DOHH2 (cell line): Measurements from ENCODE around the gene MTRR.

Experiments
- CTCF ChIP-seq: fragments of 200-600 bp; sonication (generic); IDR thresholded peaks from one replicate; pipeline ENCODE4 v1.5.1; 2014; ENCODE audit warnings: antibody characterized with exemption, mild to moderate bottlenecking, low read depth, low read length; ENCODE audit not compliant: poor library complexity, severe bottlenecking
- EZH2phosphoT487 ChIP-seq: fragments of 200-600 bp; sonication (generic); IDR thresholded peaks from 2 replicates; pipeline ENCODE4 v1.6.1; 2017; ENCODE audit warnings: borderline replicate concordance, mild to moderate bottlenecking, antibody characterized with exemption, low read length, moderate library complexity, mixed read lengths

- no peak for TF ChIP-seq CTCF
- TF ChIP-seq EZH2phosphoT487 = no peak
Measured at GRCh38 chr5:7852542-7852941, 16.4 kb upstream of the MTRR start.
